ENCODE results near the gene CA10. TPM values are rescaled to one million over a fixed set of nuclear protein-coding genes. Genes with fewer than 3 reads are reported as not detected.

The CA10 gene
- polyA plus RNA-seq, 1 donor (not counting 4 experiments of a cell fraction or from before 2014, with no cell fraction given): 2.9 TPM

GRCh38 chr17:51768706-51769105, 389.8 kb downstream of the CA10 start:
- Histone ChIP-seq H3K9me3 (ENCODE audit: control insufficient read depth, low read depth, low read length) (no peaks in the 10 kb centered on the region), H2AFZ (ENCODE audit: control insufficient read depth, low read length) (no peak overlapping the region), H3K27me3 (ENCODE audit: control insufficient read depth, extremely low read depth, insufficient read depth, low read length) (no peaks in the 10 kb centered on the region), H3K9me1 (ENCODE audit: control insufficient read depth, extremely low read depth, insufficient read depth, low read length) (no peaks in the 10 kb centered on the region), H3K4me3 (ENCODE audit: control insufficient read depth in 2 of 3, extremely low read depth in 1 of 3, insufficient read depth in 2 of 3, low read depth in 1 of 3, low read length in 3 of 3) (no peak overlapping the region), H3K4me1 (ENCODE audit: control insufficient read depth, extremely low read depth, insufficient read depth, low read length) (no peaks in the 10 kb centered on the region), H3K9ac (ENCODE audit: control insufficient read depth, extremely low read depth, insufficient read depth, low read length) (no peak overlapping the region), H3K4me2 (ENCODE audit: control insufficient read depth, extremely low read depth, insufficient read depth, low read depth, low read length) (no peak overlapping the region), H3K79me2 (ENCODE audit: control insufficient read depth, insufficient read depth, low read length) (no peaks in the 10 kb centered on the region), H3K36me3 (ENCODE audit: control insufficient read depth in 2 of 2, extremely low read depth in 1 of 2, insufficient read depth in 2 of 2, low read length in 2 of 2) (no peaks in the 10 kb centered on the region), H4K20me1 (ENCODE audit: control insufficient read depth, extremely low read depth, insufficient read depth, low read length) (no peaks in the 10 kb centered on the region), H3K27ac (ENCODE audit: control insufficient read depth, insufficient read depth, low read length) (no peak overlapping the region)
- TF ChIP-seq EZH2 (IDR thresholded peaks at IDR 0.05; ENCODE audit: low read length) (no peak), CTCF (optimal IDR thresholded peaks at IDR 0.05 in 1 of 3, IDR thresholded peaks at IDR 0.05 in 1 of 3, conservative IDR thresholded peaks at IDR 0.05 in 1 of 3; ENCODE audit: extremely low read depth in 1 of 3, insufficient read depth in 2 of 3, low read length in 3 of 3) (no peak)
- FAIRE-seq (no peak), DNase-seq (ENCODE audit: low read depth, low spot score) (no peak)
- dilution Hi-C loops (cut with MboI; ENCODE audit: extremely low pct_ligation_motif_present, low sequenced_read_pairs): no loop called here

GRCh38 chr17:51767287-51767686, 391.2 kb downstream of the CA10 start:
- no peaks in the 10 kb centered on the region for H3K27me3 ChIP-seq (ENCODE audit: control insufficient read depth, extremely low read depth, insufficient read depth, low read length)
- H3K36me3 ChIP-seq (ENCODE audit: control insufficient read depth in 2 of 2, extremely low read depth in 1 of 2, insufficient read depth in 2 of 2, low read length in 2 of 2): no peaks in the 10 kb centered on the region
- no peaks in the 10 kb centered on the region for H3K4me1 ChIP-seq (ENCODE audit: control insufficient read depth, extremely low read depth, insufficient read depth, low read length)
- H3K9me1 ChIP-seq (ENCODE audit: control insufficient read depth, extremely low read depth, insufficient read depth, low read length): no peaks in the 10 kb centered on the region
- FAIRE-seq (no peak), DNase-seq (ENCODE audit: low read depth, low spot score) (no peak)
- no peak overlapping the region for H2AFZ ChIP-seq (ENCODE audit: control insufficient read depth, low read length)
- no peak overlapping the region for H3K27ac ChIP-seq (ENCODE audit: control insufficient read depth, insufficient read depth, low read length)
- H3K9me3 ChIP-seq (ENCODE audit: control insufficient read depth, low read depth, low read length): no peaks in the 10 kb centered on the region
- H3K79me2 ChIP-seq (ENCODE audit: control insufficient read depth, insufficient read depth, low read length): no peaks in the 10 kb centered on the region
- H3K4me2 ChIP-seq (ENCODE audit: control insufficient read depth, extremely low read depth, insufficient read depth, low read depth, low read length): no peak overlapping the region
- TF ChIP-seq EZH2 (IDR thresholded peaks at IDR 0.05; ENCODE audit: low read length) (no peak), CTCF (optimal IDR thresholded peaks at IDR 0.05 in 1 of 3, IDR thresholded peaks at IDR 0.05 in 1 of 3, conservative IDR thresholded peaks at IDR 0.05 in 1 of 3; ENCODE audit: extremely low read depth in 1 of 3, insufficient read depth in 2 of 3, low read length in 3 of 3) (no peak)
- no peaks in the 10 kb centered on the region for H4K20me1 ChIP-seq (ENCODE audit: control insufficient read depth, extremely low read depth, insufficient read depth, low read length)
- H3K4me3 ChIP-seq (ENCODE audit: control insufficient read depth in 2 of 3, extremely low read depth in 1 of 3, insufficient read depth in 2 of 3, low read depth in 1 of 3, low read length in 3 of 3): no peak overlapping the region
- dilution Hi-C loops (cut with MboI; ENCODE audit: extremely low pct_ligation_motif_present, low sequenced_read_pairs): no loop called here
- H3K9ac ChIP-seq (ENCODE audit: control insufficient read depth, extremely low read depth, insufficient read depth, low read length): no peak overlapping the region

Measured in keratinocyte (primary cell).